ENCODE data around the gene AUTS2.

The AUTS2 gene

GRCh38 chr7:70752794-70753241 lies 1154.5 kb downstream of the AUTS2 start:
- DNase-seq (ENCODE audit: extremely low read depth, low read depth) = peak; percentile 56
- TF ChIP-seq, protein P1, sequence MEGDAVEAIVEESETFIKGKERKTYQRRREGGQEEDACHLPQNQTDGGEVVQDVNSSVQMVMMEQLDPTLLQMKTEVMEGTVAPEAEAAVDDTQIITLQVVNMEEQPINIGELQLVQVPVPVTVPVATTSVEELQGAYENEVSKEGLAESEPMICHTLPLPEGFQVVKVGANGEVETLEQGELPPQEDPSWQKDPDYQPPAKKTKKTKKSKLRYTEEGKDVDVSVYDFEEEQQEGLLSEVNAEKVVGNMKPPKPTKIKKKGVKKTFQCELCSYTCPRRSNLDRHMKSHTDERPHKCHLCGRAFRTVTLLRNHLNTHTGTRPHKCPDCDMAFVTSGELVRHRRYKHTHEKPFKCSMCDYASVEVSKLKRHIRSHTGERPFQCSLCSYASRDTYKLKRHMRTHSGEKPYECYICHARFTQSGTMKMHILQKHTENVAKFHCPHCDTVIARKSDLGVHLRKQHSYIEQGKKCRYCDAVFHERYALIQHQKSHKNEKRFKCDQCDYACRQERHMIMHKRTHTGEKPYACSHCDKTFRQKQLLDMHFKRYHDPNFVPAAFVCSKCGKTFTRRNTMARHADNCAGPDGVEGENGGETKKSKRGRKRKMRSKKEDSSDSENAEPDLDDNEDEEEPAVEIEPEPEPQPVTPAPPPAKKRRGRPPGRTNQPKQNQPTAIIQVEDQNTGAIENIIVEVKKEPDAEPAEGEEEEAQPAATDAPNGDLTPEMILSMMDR (IDR thresholded peaks at IDR 0.05; ENCODE audit: low read depth, low read length, missing control alignments) = no peak
- H3K4me3 ChIP-seq (replicated peaks; ENCODE audit: low read depth, low read length) = no peak overlapping the region

- no peak overlapping the region for H3K4me3 ChIP-seq (replicated peaks; ENCODE audit: low read depth, low read length)
- TF ChIP-seq, protein P1 (IDR thresholded peaks at IDR 0.05; ENCODE audit: low read depth, low read length, missing control alignments) = no peak
- DNase-seq (ENCODE audit: extremely low read depth, low read depth) = no peak
Observed at GRCh38 chr7:70756789-70757188, 1158.5 kb downstream of the AUTS2 start.

DNA sequence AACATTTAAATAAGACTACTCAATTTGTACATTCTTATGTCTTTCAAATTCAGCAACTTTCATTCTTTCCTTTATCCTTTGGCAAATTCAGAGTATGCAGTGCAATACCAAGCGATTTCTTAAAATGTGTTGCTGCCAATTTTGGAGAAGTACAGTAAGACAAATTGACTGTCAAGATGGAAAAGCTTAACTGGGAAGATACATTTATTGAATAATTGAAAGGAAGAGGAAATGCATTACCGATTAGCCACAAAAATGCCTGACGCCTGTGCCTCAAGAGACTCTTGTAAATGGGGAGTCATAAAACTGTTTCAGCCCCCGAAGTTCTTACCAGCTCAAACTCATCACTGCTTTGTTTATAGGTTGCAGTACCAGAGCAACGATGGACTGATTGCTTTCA lies 1160.4 kb downstream of the AUTS2 start:
- no peak for DNase-seq (ENCODE audit: extremely low read depth, low read depth)
- no peak overlapping the region for H3K4me3 ChIP-seq (replicated peaks; ENCODE audit: low read depth, low read length)
- TF ChIP-seq, protein P1 (IDR thresholded peaks at IDR 0.05; ENCODE audit: low read depth, low read length, missing control alignments) = no peak

DNA sequence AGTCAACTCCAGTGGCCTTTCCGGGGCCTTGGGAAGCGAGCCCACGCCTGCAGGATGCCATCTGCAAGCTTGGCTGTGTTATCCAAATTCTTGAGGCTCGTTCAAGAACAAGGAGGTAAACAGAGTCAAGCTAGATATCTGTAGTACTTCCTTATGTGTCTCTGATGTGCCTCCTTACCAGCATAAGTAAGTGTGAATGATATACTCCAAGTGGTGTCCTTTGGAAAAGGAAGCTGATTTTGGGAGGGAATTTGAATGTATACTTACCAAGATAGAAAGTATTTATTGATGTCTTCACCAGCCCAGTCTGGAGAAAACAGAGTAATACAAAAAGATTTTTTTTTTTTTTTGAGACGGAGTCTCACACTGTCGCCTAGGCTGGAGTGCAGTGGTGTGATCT lies 1161.4 kb downstream of the AUTS2 start:
- TF ChIP-seq, protein P1 (IDR thresholded peaks at IDR 0.05; ENCODE audit: low read depth, low read length, missing control alignments) = no peak
- H3K4me3 ChIP-seq (replicated peaks; ENCODE audit: low read depth, low read length) = no peak overlapping the region
- DNase-seq (ENCODE audit: extremely low read depth, low read depth) = no peak

DNA sequence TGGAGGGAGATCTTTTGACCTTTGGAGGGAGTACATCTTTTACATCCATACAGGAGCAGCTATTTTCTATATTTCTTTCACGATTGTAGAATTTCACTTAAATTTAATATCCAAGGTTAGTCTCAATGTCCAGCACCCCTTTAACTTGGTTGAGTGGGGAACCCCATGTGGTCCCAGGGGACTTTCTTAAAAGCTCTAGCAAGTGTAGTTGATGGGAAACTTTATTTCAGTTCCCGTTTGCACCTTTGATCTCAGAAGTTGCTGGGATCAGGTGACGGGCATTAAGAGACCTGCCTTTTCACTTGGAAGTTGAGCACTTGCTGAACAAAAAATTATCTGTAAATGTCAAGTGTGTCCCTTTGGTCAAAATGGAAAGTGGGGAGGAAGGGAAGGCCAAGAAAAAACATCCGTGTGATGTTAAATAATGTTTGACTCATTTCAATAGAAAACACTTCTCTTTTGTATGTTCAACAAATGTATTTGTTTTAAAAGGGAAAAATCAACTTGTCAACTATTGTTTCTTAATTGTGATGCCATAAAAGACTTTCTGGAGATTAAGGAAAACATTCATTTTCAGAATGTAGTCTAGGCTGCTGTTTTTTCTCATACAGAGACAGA lies 1163.5 kb downstream of the AUTS2 start:
- TF ChIP-seq, protein P1 (IDR thresholded peaks at IDR 0.05; ENCODE audit: low read depth, low read length, missing control alignments) = no peak
- DNase-seq (ENCODE audit: extremely low read depth, low read depth) = no peak
- H3K4me3 ChIP-seq (replicated peaks; ENCODE audit: low read depth, low read length) = no peak overlapping the region

DNA sequence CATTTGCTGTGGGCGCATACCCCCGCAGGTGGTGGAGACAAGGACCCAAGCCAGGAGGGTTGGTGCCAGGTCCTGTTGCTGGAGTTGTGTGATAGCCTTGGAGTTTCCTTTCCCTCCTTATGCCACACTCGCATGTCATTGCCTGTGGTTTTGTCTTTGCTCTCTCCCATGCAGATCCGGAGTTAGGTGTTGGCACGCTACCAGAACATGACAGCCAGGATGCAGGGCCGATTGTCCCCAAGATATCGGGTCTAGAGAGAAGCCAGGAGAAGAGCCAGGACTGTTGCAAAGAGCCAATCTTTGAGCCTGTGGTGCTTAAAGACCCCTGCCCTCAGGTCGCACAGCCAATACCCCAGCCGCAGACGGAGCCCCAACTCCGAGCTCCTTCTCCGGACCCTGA lies 1164.4 kb downstream of the AUTS2 start:
- no peak for DNase-seq (ENCODE audit: extremely low read depth, low read depth)
- TF ChIP-seq, protein P1 (IDR thresholded peaks at IDR 0.05; ENCODE audit: low read depth, low read length, missing control alignments) = no peak
- no peak overlapping the region for H3K4me3 ChIP-seq (replicated peaks; ENCODE audit: low read depth, low read length)

Measured in HFF-Myc (cell line).